Mesendoderm (in vitro differentiated cells): ENCODE measurements around the gene KRTAP3-1.
"Not testable (repeated sequence)": the region's sequence is repeated elsewhere in the genome, so short reads cannot be mapped to it uniquely, and the experiment has no call there.

Source experiments
- DNase-seq: peaks from one replicate; pipeline ENCODE4 v3.0.0; 2013
- H2AK5ac ChIP-seq: 2 replicates; pipeline ENCODE4 v1.6.1; 2013; ENCODE audit warnings: low read length, inconsistent platforms
- H2BK120ac ChIP-seq: 2 replicates; pipeline ENCODE4 v1.6.1; 2013; ENCODE audit warnings: low read depth, mild to moderate bottlenecking, low read length, moderate library complexity, mixed read lengths
- H2BK15ac ChIP-seq: replicated peaks from 2 replicates; pipeline ENCODE4 v1.6.1; 2013; ENCODE audit warnings: low read depth, mild to moderate bottlenecking, moderate library complexity
- H2BK5ac ChIP-seq: 2 replicates; pipeline ENCODE4 v1.6.1; 2013; ENCODE audit warnings: low read length, inconsistent platforms
- H3K18ac ChIP-seq: 2 replicates; pipeline ENCODE4 v1.6.1; 2013; ENCODE audit warnings: mild to moderate bottlenecking, low read length, mixed read lengths
- H3K23ac ChIP-seq: one replicate; pipeline ENCODE4 v1.6.1; 2013; ENCODE audit warnings: low read length
- H3K27ac ChIP-seq: 2 replicates; pipeline ENCODE4 v1.5.1; 2013; ENCODE audit warnings: low read depth, mild to moderate bottlenecking, inconsistent platforms, low read length, moderate library complexity
- H3K27me3 ChIP-seq: 2 replicates; pipeline ENCODE4 v1.6.1; 2013; ENCODE audit warnings: low read length, control low read depth, mild to moderate bottlenecking, inconsistent platforms; ENCODE audit not compliant: insufficient read depth, poor library complexity
- H3K36me3 ChIP-seq: 2 replicates; pipeline ENCODE4 v1.6.1; 2013; ENCODE audit warnings: low read length, inconsistent platforms; ENCODE audit not compliant: control insufficient read depth, insufficient read depth
- H3K4ac ChIP-seq: one replicate; pipeline ENCODE4 v1.6.1; 2013; ENCODE audit warnings: low read depth, mild to moderate bottlenecking, low read length, moderate library complexity
- H3K4me1 ChIP-seq: 2 replicates; pipeline ENCODE4 v1.6.1; 2013; ENCODE audit warnings: low read depth, low read length, inconsistent platforms; ENCODE audit not compliant: control insufficient read depth
- H3K4me2 ChIP-seq: 2 replicates; pipeline ENCODE4 v1.6.1; 2013; ENCODE audit warnings: low read length
- H3K4me3 ChIP-seq: 2 replicates; pipeline ENCODE4 v1.5.1; 2013; ENCODE audit warnings: mild to moderate bottlenecking, low read length
- H3K56ac ChIP-seq: one replicate; pipeline ENCODE4 v1.6.1; 2013; ENCODE audit warnings: low read length
- H3K79me1 ChIP-seq: 2 replicates; pipeline ENCODE4 v1.6.1; 2013; ENCODE audit warnings: low read length, inconsistent platforms
- H3K79me2 ChIP-seq: 2 replicates; pipeline ENCODE4 v1.6.1; 2013; ENCODE audit warnings: mild to moderate bottlenecking, low read length; ENCODE audit not compliant: control insufficient read depth, insufficient read depth
- H3K9ac ChIP-seq: 2 replicates; pipeline ENCODE4 v1.6.1; 2013; ENCODE audit warnings: low read length, inconsistent platforms
- H4K5ac ChIP-seq: one replicate; pipeline ENCODE4 v1.6.1; 2013; ENCODE audit warnings: low read length
- H4K8ac ChIP-seq: one replicate; pipeline ENCODE4 v1.6.1; 2013; ENCODE audit warnings: low read depth, mild to moderate bottlenecking, control low read depth, low read length, moderate library complexity
- whole genome bisulfite sequencing: extraction: QIAGEN DNeasy Blood & Tissue Kit; methylation state at CpG from one replicate; pipeline ENCODE4 v1.1.7; 2013; ENCODE audit warnings: low lambda C conversion rate, missing lambda C conversion rate; ENCODE audit not compliant: insufficient coverage; ENCODE audit errors: extremely low coverage; 5-methylcytosine and 5-hydroxymethylcytosine counted together

KRTAP3-1 gene

DNA sequence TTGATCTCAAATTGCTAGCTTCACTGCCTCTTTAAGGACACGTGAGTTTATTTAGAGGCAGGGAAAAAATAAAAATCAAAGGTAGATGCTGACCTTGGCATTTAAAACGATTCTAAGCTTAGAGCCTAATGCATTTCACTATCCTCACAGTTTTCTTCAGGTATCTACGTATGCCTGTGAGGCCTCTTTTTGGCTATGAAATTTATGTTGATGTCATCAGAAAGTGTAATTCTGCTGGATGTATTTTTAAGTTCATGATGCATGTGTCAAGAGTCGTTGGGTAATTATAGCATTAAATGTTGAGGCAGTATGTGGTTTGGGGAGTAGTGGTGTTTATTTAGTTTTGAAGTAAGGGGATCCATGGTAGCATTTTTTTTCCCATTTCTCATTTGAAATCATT is 5.0 kb downstream of the KRTAP3-1 start:
- no peaks in the 10 kb centered on the region for H3K79me1 ChIP-seq
- 100% methylated on average over 1 of the region's 4 CpGs for WGBS
- H3K23ac ChIP-seq, result no peak overlapping the region
- no peaks in the 10 kb centered on the region for H3K4me1 ChIP-seq
- no peaks in the 10 kb centered on the region for H3K27me3 ChIP-seq
- no peak overlapping the region for H2BK15ac ChIP-seq
- H3K79me2 ChIP-seq, result no peaks in the 10 kb centered on the region
- no peak overlapping the region for H4K8ac ChIP-seq
- no peak for DNase-seq
- H3K4me3 ChIP-seq, result no peak overlapping the region
- no peaks in the 10 kb centered on the region for H3K36me3 ChIP-seq
- no peak overlapping the region for H2BK5ac ChIP-seq
- no peak overlapping the region for H3K4me2 ChIP-seq
- H2BK120ac ChIP-seq, result no peak overlapping the region
- H3K27ac ChIP-seq, result no peak overlapping the region
- H3K9ac ChIP-seq, result no peak overlapping the region
- H2AK5ac ChIP-seq, result no peak overlapping the region
- H3K56ac ChIP-seq, result no peak overlapping the region
- no peak overlapping the region for H3K18ac ChIP-seq
- H4K5ac ChIP-seq, result no peak overlapping the region
- no peak overlapping the region for H3K4ac ChIP-seq

DNA sequence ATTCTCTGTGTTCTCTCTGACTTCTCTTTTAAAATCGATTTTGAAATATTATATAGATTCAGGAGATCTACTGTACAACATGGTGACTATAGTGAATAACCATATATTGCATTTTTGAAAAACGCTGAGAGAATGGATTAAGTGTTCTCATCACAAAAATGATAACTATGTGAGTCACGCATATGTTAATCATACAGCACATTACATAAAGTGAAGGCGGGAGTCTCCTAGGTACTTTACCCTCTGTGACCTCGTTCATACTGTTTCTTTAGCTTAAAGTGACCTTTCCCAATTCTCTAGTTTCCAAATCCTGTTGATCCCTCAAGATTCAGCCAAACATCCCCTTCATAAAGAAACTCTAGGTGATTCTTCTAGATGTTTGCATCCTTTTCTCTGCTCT is 6.1 kb downstream of the KRTAP3-1 start:
- Histone ChIP-seq H3K56ac (no peak overlapping the region), H3K79me1 (no peaks in the 10 kb centered on the region), H3K18ac (no peak overlapping the region), H3K23ac (no peak overlapping the region), H3K27me3 (no peaks in the 10 kb centered on the region), H4K8ac (no peak overlapping the region), H3K9ac (no peak overlapping the region), H3K4me1 (no peaks in the 10 kb centered on the region), H2BK120ac (no peak overlapping the region), H3K36me3 (no peaks in the 10 kb centered on the region), H4K5ac (no peak overlapping the region), H3K79me2 (no peaks in the 10 kb centered on the region), H3K4ac (no peak overlapping the region), H2BK15ac (no peak overlapping the region), H2BK5ac (no peak overlapping the region), H3K27ac (no peak overlapping the region), H3K4me3 (no peak overlapping the region), H2AK5ac (no peak overlapping the region), H3K4me2 (no peak overlapping the region)
- no CpG with 5 or more reads among the region's 5 CpGs for WGBS
- no peak for DNase-seq

DNA sequence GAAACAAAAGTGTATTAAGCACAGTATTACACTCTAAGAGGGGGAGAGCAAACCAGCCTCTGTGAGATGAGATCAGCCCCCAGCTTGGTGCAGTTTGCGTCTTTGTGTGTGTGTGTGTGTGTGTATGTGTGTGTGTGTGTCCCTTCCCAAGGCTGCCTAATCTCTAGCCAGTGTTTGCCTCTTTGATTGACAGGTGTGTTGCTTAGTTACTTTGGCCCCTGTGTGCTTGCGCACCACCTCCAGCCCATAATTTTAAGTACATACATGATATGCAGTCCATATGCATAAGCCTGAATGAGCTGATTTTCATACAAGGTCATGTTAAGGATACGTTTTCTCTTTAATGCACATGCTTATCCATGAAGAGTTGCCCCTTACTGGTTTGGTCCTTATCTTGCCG is 7.1 kb downstream of the KRTAP3-1 start:
- Histone ChIP-seq H3K36me3 (no peaks in the 10 kb centered on the region), H3K18ac (no peak overlapping the region), H3K27me3 (no peaks in the 10 kb centered on the region), H3K4me2 (no peak overlapping the region), H3K4me3 (no peak overlapping the region), H3K27ac (no peak overlapping the region), H3K23ac (no peak overlapping the region), H3K56ac (no peak overlapping the region), H3K4ac (no peak overlapping the region), H3K4me1 (no peaks in the 10 kb centered on the region), H4K5ac (no peak overlapping the region), H2BK120ac (no peak overlapping the region), H2BK5ac (no peak overlapping the region), H3K79me1 (no peaks in the 10 kb centered on the region), H3K79me2 (no peaks in the 10 kb centered on the region), H3K9ac (no peak overlapping the region), H2BK15ac (no peak overlapping the region), H2AK5ac (no peak overlapping the region), H4K8ac (no peak overlapping the region)
- DNase-seq, result no peak
- WGBS, result no CpG with 5 or more reads among the region's 4 CpGs

DNA sequence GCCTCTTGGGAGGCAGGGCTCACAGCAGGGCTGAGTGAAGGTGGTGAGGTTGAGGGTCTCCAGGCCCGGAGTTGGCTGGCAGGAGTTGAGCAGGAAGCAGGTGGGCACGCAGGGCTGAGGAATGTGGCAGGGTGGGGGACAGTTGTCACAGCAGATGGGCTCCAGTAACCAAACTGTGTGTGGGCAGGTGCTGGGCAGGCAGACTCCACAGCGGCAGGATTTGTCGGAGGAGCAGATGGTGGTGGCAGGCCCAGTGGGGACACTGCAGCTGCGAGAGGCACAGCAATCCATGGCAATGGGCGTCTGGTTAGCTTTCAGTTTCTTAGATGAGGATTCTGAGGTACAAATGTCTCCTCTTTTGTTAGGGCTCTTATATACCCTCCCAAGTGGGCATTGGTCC is 9.4 kb downstream of the KRTAP3-1 start, which contains the start of gene KRTAP3-2:
Gene KRTAP3-2, minus strand, starts transcription at position 344 of the 400 bp plus-strand sequence. Its CDS starts 53 bp downstream, at position 291.
- H2AK5ac ChIP-seq, H3K9ac ChIP-seq: not testable (repeated sequence)

DNA sequence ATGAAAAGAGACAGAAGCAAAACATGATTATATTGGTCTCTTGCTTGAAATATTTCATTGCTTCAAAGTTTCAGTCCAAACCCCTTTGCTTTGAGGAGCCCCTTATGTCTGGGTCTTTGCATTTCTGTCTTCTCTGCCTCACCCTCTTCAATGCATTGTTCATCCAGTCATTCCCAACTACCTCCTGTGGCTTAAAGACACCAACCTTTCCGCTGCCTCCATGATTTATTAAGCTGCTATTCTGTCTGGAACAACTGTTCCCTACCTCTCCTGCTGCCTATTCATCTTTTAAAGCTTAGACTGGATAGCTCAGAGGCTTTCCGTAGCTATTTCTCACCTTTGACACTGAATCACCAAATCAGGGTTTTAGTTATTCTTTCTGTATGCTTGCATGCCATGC is 11.6 kb downstream of the KRTAP3-1 start:
- H2AK5ac ChIP-seq, result no peak overlapping the region
- no peak overlapping the region for H4K5ac ChIP-seq
- H3K27me3 ChIP-seq, result no peaks in the 10 kb centered on the region
- H2BK120ac ChIP-seq, result no peak overlapping the region
- no peaks in the 10 kb centered on the region for H3K36me3 ChIP-seq
- no peaks in the 10 kb centered on the region for H3K4me1 ChIP-seq
- H3K23ac ChIP-seq, result no peak overlapping the region
- no peaks in the 10 kb centered on the region for H3K79me2 ChIP-seq
- H3K18ac ChIP-seq, result no peak overlapping the region
- no peak overlapping the region for H2BK15ac ChIP-seq
- H2BK5ac ChIP-seq, result no peak overlapping the region
- no peak overlapping the region for H4K8ac ChIP-seq
- no peak overlapping the region for H3K4me3 ChIP-seq
- H3K4me2 ChIP-seq, result no peak overlapping the region
- H3K27ac ChIP-seq, result no peak overlapping the region
- H3K9ac ChIP-seq, result no peak overlapping the region
- no peak overlapping the region for H3K4ac ChIP-seq
- no CpG with 5 or more reads among the region's 2 CpGs for WGBS
- no peak overlapping the region for H3K56ac ChIP-seq
- DNase-seq, result no peak
- no peaks in the 10 kb centered on the region for H3K79me1 ChIP-seq

More for the DNA sequence above, 9.4 kb downstream of the KRTAP3-1 start, which contains the start of gene KRTAP3-2:
- not testable (repeated sequence) for H3K4me3 ChIP-seq, H3K56ac ChIP-seq, H4K5ac ChIP-seq, H3K23ac ChIP-seq, H2BK120ac ChIP-seq, H3K27me3 ChIP-seq, H3K36me3 ChIP-seq, H3K27ac ChIP-seq, H4K8ac ChIP-seq, H3K79me2 ChIP-seq, H3K79me1 ChIP-seq, H3K18ac ChIP-seq, H2BK15ac ChIP-seq, H3K4me2 ChIP-seq, H3K4me1 ChIP-seq, DNase-seq, H2BK5ac ChIP-seq, H3K4ac ChIP-seq
- no CpG with 5 or more reads among the region's 6 CpGs for WGBS

DNA sequence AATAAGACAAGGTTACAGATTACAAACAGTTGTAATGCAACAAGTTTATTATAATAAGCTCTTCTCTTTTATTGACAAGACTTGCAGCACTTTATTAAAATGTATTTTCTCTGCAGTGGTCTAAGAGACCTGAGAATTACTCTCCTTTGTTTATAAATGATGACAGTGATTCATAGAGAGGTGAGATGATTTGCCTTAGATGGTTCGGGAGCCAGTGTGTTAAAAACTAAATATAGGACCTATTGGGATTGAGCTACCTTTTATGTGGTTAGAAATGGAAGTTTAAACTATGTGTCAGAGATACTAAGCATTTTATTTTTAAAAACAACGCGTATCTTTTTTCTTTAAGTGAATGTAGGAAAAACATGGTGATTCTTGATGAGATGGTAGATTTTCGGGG is 12.1 kb downstream of the KRTAP3-1 start:
- H3K23ac ChIP-seq, result no peak overlapping the region
- H3K18ac ChIP-seq, result no peak overlapping the region
- H4K8ac ChIP-seq, result no peak overlapping the region
- H3K4ac ChIP-seq, result no peak overlapping the region
- H3K56ac ChIP-seq, result no peak overlapping the region
- H3K27me3 ChIP-seq, result no peaks in the 10 kb centered on the region
- H2BK120ac ChIP-seq, result no peak overlapping the region
- H3K4me1 ChIP-seq, result no peaks in the 10 kb centered on the region
- H3K27ac ChIP-seq, result no peak overlapping the region
- no peak overlapping the region for H3K4me3 ChIP-seq
- no peak for DNase-seq
- H4K5ac ChIP-seq, result no peak overlapping the region
- H3K4me2 ChIP-seq, result no peak overlapping the region
- no peak overlapping the region for H2BK15ac ChIP-seq
- H2AK5ac ChIP-seq, result no peak overlapping the region
- H3K79me1 ChIP-seq, result no peaks in the 10 kb centered on the region
- no peaks in the 10 kb centered on the region for H3K36me3 ChIP-seq
- no peak overlapping the region for H2BK5ac ChIP-seq
- no peak overlapping the region for H3K9ac ChIP-seq
- WGBS, result no CpG with 5 or more reads among the region's 4 CpGs
- H3K79me2 ChIP-seq, result no peaks in the 10 kb centered on the region
